CD4-positive, alpha-beta T cell treated with Interleukin-21 for 1 hour (primary cell): ENCODE results near the gene B9D1.

Experiments used
- DNase-seq: peaks from one replicate; pipeline ENCODE4 v3.0.0-alpha.2; 2020

B9D1 gene

GRCh38 chr17:19336938-19337711 is 25.4 kb downstream of the B9D1 start:
- DNase-seq, result no peak

- DNase-seq, result no peak
These were observed 26.4 kb downstream of the B9D1 start for GRCh38 chr17:19335951-19336631.

GRCh38 chr17:19334331-19334730 is 28.2 kb downstream of the B9D1 start:
- no peak for DNase-seq

- no peak for DNase-seq
These were observed 28.7 kb downstream of the B9D1 start for GRCh38 chr17:19333736-19334290.

- DNase-seq, result no peak
These were observed 29.4 kb downstream of the B9D1 start for GRCh38 chr17:19333132-19333440.

- DNase-seq, result no peak
These were observed 30.0 kb downstream of the B9D1 start for GRCh38 chr17:19332371-19333131.

- DNase-seq, result no peak
These were observed 30.8 kb downstream of the B9D1 start for GRCh38 chr17:19331543-19332245.

- DNase-seq, result no peak
These were observed 31.4 kb downstream of the B9D1 start for GRCh38 chr17:19331134-19331533.

GRCh38 chr17:19330271-19330670 is 32.3 kb downstream of the B9D1 start:
- DNase-seq, result no peak

- DNase-seq, result no peak
These were observed 32.7 kb downstream of the B9D1 start for GRCh38 chr17:19329839-19330238.

GRCh38 chr17:19329136-19329535 is 33.4 kb downstream of the B9D1 start:
- no peak for DNase-seq

GRCh38 chr17:19328441-19329061 is 34.0 kb downstream of the B9D1 start:
- no peak for DNase-seq

GRCh38 chr17:19327031-19327783 is 35.3 kb downstream of the B9D1 start:
- no peak for DNase-seq

- DNase-seq, result no peak
These were observed 37.0 kb downstream of the B9D1 start for GRCh38 chr17:19325542-19325941.

GRCh38 chr17:19322861-19323260 is 39.7 kb downstream of the B9D1 start:
- no peak for DNase-seq

GRCh38 chr17:19322129-19322505 is 40.4 kb downstream of the B9D1 start:
- DNase-seq, result no peak

GRCh38 chr17:19321481-19322128 is 40.9 kb downstream of the B9D1 start:
- DNase-seq, result no peak

- no peak for DNase-seq
These were observed 41.6 kb downstream of the B9D1 start for GRCh38 chr17:19320876-19321275.

GRCh38 chr17:19319771-19320505 is 42.6 kb downstream of the B9D1 start:
- no peak for DNase-seq

- DNase-seq, result no peak
These were observed 43.9 kb downstream of the B9D1 start for GRCh38 chr17:19318611-19319010.
